HG02870 (cell line): ENCODE data around the gene FOXD3.

Experiments
- ATAC-seq: cut with Tn5 transposase; IDR thresholded peaks from one replicate; pipeline ENCODE4 v1.9.1; 2021; ENCODE audit warnings: mild to moderate bottlenecking, moderate library complexity; ENCODE audit not compliant: unreplicated experiment

The FOXD3 gene

DNA sequence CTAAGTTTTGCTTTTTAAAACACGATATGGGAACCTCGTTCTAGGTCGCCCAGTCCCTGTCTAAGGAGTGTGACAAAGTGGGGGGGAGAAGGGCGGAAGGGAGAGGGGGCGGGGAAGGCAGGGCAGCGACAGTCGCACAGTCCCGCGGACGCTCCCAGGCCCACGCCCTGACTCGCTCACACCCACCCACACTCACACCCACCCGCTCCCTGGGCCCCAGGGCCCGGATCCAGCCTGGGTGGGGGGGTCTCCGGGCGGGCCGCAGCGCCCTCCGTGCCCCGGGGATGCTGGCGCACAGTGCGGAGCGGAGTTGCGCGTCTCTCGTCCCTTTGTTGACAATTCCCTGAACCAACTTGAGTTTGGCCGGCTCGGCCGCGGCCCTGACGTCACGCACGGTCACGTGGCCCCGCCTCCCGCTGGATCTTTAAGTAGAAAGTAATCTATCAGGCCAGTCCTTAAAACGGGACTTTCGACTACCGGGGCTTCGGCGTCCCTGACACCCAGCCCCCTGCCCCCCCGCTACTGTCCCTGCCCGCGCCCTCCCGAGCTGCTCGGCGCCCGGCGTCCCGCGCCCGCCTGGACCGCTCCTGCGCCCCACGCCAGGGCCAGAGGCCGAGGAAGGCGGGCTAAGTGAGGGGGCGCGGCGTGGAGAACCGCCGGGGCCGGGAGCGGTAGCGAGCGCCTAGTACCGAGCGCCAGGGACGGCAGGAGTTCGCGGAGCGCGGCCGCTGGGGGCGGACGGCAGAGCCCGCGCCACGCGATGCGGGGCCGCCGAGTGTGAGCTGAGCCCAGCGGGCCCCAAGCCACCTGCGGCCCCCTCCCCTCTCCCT is at the start of gene FOXD3:
Gene FOXD3, plus strand, starts transcription at position 454 of the 830 bp plus-strand sequence. CDS start 492 bp downstream, outside the sequence.
- ATAC-seq, result no peak

DNA sequence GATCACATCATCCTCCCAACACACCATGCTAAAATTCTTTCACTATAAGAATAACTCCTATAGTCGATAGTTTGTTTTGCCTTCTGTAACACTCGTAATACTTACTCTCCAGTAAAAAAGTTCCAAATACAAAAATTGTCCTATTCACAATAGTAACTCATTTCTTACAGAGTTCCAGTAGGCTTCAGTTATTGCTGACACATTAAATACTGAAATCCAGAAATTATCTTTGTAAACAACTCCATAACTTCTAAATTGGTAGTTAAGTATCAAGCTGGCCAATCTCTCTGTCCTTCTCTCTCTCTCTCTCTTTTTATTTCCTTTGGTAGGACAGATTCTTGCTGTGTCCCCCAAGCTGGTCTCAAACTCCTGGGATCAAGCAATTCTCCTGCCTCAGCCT is 49.6 kb upstream of the FOXD3 start:
- no peak for ATAC-seq

- ATAC-seq, result no peak
Observed at GRCh38 chr1:63274371-63274770, 48.0 kb upstream of the FOXD3 start.

- no peak for ATAC-seq
Observed at GRCh38 chr1:63274979-63275378, 47.4 kb upstream of the FOXD3 start.

DNA sequence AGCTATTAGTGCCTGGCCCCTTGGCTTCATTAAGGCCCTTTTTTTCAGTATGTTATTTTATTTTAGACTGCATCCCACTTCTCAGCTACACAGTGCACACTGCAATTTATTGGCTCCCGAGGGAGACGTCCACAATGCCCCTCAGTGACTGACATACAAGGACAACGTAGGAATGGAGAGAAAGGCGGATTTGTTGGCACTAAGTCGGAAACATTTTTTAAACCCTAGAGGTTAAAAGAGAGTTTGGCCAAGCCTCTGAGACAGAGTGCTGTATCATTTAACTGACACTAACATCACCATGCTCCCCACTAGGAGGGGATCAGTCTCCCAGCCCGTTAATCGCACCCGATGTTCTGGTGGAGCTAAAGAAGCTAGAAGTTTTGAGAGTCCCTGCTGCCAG is 45.7 kb upstream of the FOXD3 start:
- ATAC-seq, result no peak

GRCh38 chr1:63277195-63278192 is 44.9 kb upstream of the FOXD3 start:
- ATAC-seq, result no peak

DNA sequence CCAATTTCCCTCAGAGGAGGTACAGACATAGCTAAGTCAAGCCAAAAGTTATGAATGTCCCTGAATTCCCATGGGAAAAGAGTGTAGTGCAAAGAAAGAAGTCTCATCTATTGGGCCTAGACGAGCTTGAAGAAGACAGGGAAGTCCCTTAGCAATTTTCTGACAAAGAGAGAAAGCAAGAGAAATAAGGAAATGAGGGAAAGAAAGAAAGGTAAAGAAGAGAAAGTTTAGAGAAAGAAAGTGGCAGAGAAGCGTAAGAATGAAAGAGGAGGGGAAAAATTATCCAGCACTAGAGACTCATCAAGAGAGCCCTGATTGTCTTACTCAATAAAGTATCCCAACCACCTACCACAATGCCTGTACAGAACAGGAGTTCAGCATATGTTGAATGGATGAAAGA is 40.6 kb upstream of the FOXD3 start:
- ATAC-seq, result no peak

GRCh38 chr1:63289135-63289534 is 33.2 kb upstream of the FOXD3 start:
- no peak for ATAC-seq

GRCh38 chr1:63294803-63295594 is 27.4 kb upstream of the FOXD3 start:
- ATAC-seq, result no peak

GRCh38 chr1:63304410-63304809 is 18.0 kb upstream of the FOXD3 start:
- no peak for ATAC-seq

GRCh38 chr1:63305043-63305442 is 17.3 kb upstream of the FOXD3 start:
- ATAC-seq, result no peak

- ATAC-seq, result no peak
Observed at GRCh38 chr1:63307196-63307794, 15.1 kb upstream of the FOXD3 start.

DNA sequence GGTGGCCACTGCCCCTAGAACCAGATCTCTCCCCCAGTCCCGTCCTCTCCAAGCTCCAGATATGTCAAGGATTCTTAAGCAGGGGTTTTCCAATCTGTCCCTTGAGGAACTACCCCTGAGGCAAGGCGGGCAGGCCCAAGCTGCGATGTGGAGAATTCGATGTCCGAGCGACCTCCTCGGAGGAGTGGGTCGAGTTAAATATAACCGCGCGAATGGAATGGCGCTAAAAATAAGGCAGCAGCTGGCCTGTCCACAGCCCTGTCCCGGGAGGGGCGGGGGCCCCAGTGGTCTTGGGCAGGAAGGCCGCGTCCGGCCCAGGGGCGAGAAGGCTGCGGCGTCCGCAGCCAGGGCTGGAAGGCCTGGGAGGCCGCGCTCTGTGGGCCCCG is 5.8 kb upstream of the FOXD3 start:
- no peak for ATAC-seq

- peak; percentile 66 for ATAC-seq
Observed at GRCh38 chr1:63316984-63317816, 5.2 kb upstream of the FOXD3 start.

DNA sequence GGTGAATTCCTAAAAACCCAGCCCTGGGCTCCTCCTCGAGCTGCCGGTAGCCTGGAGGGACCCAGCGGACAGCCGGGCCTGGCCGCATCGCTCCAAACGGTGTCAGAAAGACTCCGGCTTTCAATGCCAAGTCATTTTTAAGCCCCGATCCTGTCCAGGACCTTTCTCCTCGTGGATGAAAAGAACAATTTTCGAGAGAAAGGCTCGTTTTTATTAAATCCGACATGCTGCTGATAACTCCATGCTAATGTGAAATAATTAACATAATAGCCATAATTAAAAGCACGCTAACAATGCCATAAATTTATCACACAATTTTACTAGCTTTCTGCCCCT is 4.6 kb upstream of the FOXD3 start:
- no peak for ATAC-seq

DNA sequence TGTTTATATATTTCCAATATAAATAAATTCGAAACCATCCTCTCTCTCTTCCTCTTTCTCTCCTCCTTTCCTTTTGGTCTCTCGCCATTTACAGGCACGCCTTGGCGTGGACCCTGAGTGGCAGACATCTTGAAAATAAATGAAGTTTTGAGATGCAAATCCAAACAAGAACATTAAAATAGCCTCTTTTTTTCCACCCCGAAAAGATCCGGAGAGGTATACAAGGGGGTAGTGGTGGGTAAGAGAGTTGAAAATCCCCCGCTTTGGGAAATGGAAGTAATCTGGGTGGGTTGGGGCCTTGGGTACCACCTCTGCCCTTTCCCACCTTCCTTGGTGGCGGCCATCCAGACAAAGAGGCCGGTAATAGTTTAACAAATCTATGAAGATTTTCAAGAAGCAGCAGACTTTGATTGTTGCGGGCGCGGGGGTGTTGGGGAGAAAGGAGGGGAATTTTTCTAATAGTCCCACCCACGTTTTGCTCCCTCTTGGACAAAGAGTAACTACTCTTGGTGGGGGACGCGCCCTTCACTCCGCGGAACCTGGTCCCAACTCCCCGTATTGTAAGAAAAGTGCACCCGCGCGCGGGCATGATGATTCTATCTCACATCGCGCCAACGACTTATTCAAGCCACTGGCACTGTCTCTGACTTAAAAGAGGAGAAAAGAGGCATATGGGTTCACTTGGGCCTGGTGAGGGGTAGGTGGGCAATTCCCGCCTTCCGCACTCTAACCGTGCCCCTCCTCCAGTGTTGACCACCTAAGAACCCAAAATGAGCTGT is 4.0 kb upstream of the FOXD3 start:
- ATAC-seq, result no peak

GRCh38 chr1:63319046-63320021 is 3.0 kb upstream of the FOXD3 start:
- no peak for ATAC-seq
